ENCODE measurements around the gene CXCL11. TPM values are rescaled to one million over a fixed set of nuclear protein-coding genes. Genes with fewer than 3 reads are reported as not detected.

CXCL11 gene
- total RNA-seq, 1 donor from 2014 or later = not detected

DNA sequence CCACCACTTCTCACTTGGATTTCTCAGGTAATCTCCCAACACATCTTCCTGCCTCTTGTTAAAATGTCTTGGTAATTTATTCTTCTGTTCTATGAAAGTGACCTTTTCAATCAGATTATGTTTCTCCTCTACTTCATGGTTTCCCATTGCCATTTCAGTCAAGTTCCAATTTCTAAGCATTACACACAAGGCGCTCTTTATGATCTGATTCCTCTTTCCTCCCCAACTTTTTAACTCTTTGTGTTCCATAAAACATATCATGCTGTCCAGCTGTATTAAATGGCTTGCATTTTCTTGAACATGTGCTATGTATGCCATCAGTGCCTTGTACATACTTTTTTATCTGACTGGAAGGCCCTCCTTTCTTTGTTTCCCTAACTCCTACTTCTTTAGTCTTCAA lies 25.6 kb upstream of the CXCL11 start:
- Histone ChIP-seq H3K36me3 (no peaks in the 10 kb centered on the region), H3K9me3 (no peaks in the 10 kb centered on the region), H3K27ac (no peak overlapping the region), H3K27me3 (no peaks in the 10 kb centered on the region), H3K4me1 (no peaks in the 10 kb centered on the region), H3K4me3 (no peak overlapping the region)
- no peak for DNase-seq (ENCODE audit: low spot score in 2 of 2)
- TF ChIP-seq, protein P1, sequence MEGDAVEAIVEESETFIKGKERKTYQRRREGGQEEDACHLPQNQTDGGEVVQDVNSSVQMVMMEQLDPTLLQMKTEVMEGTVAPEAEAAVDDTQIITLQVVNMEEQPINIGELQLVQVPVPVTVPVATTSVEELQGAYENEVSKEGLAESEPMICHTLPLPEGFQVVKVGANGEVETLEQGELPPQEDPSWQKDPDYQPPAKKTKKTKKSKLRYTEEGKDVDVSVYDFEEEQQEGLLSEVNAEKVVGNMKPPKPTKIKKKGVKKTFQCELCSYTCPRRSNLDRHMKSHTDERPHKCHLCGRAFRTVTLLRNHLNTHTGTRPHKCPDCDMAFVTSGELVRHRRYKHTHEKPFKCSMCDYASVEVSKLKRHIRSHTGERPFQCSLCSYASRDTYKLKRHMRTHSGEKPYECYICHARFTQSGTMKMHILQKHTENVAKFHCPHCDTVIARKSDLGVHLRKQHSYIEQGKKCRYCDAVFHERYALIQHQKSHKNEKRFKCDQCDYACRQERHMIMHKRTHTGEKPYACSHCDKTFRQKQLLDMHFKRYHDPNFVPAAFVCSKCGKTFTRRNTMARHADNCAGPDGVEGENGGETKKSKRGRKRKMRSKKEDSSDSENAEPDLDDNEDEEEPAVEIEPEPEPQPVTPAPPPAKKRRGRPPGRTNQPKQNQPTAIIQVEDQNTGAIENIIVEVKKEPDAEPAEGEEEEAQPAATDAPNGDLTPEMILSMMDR (IDR thresholded peaks at IDR 0.05) = no peak
- intact Hi-C loops (cut with DNase I) = no loop called here

DNA sequence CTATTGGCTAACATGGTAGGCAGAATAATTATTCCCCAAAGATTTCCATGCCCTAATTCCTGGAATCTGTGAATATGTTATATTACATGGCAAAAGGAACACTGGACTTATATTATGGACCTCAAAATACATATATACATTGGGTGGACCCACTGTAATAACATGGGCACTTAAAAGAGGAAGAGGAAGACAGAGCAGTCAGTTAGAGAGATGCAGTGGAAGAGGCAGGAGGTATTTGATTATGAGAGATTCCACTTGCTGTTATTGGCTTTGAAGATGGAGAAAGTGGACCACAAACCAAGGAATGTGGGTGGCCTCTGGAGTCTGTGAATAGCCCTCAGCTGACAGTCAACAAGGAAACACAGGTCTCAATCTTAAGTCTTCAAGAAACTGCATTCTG lies 24.6 kb upstream of the CXCL11 start:
- Histone ChIP-seq H3K27ac (no peak overlapping the region), H3K4me3 (no peak overlapping the region), H3K36me3 (no peaks in the 10 kb centered on the region), H3K27me3 (no peaks in the 10 kb centered on the region), H3K4me1 (no peaks in the 10 kb centered on the region), H3K9me3 (no peaks in the 10 kb centered on the region)
- DNase-seq (ENCODE audit: low spot score in 2 of 2) = no peak
- intact Hi-C loops (cut with DNase I) = no loop called here
- TF ChIP-seq, protein P1 (IDR thresholded peaks at IDR 0.05) = no peak

DNA sequence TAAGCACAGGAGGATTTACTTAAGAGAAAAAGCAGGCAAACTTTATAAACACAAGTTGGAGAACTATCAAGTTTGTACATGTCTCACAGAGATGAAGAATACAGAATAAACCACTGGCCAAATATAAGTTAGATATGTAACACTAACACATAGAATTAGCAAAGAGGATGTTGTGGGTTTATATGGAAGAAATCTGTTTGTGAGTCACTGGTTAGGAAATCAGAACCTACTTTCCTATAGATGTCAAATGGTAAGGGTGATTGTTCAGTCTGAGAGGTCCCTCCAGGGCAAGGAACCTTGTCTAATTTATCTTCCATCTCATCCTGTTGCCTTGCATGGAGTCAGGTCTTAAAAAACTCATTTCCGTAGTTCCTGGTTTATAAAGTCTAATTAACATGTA lies 23.9 kb upstream of the CXCL11 start:
- H3K27ac ChIP-seq = no peak overlapping the region
- intact Hi-C loops (cut with DNase I) = no loop called here
- no peaks in the 10 kb centered on the region for H3K4me1 ChIP-seq
- H3K9me3 ChIP-seq = no peaks in the 10 kb centered on the region
- H3K27me3 ChIP-seq = no peaks in the 10 kb centered on the region
- no peak for DNase-seq (ENCODE audit: low spot score in 2 of 2)
- TF ChIP-seq, protein P1 (IDR thresholded peaks at IDR 0.05) = no peak
- no peaks in the 10 kb centered on the region for H3K36me3 ChIP-seq
- no peak overlapping the region for H3K4me3 ChIP-seq

DNA sequence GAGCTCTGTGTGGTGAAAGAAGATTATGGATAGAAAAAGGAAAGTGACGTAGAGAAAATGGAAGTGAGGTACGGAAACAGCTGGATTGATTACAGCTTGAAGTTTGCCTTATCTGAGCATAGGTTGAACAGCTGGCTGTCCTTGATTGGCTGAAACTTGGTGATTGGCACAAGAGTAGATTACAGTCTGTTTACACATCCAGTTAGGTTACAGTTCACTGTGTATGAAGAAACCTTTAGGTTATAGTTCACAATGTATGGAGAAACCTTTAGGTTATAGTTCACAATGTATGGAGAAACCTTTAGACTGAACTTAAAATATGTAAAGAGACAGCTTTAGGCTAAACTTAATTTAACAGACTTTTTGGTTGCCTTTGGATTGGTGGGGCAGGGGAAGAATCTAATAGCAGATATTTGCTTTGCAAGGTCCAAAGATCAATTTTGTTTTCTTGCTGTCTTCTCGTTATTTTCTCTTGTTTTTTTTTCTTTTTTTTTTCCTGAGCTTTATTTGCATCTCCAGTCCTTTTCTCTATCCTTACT lies 23.1 kb upstream of the CXCL11 start:
- Histone ChIP-seq H3K27me3 (no peaks in the 10 kb centered on the region), H3K4me1 (no peaks in the 10 kb centered on the region), H3K36me3 (no peaks in the 10 kb centered on the region), H3K4me3 (no peak overlapping the region), H3K9me3 (no peaks in the 10 kb centered on the region), H3K27ac (no peak overlapping the region)
- intact Hi-C loops (cut with DNase I) = no loop called here
- no peak for DNase-seq (ENCODE audit: low spot score in 2 of 2)
- TF ChIP-seq, protein P1 (IDR thresholded peaks at IDR 0.05) = no peak

DNA sequence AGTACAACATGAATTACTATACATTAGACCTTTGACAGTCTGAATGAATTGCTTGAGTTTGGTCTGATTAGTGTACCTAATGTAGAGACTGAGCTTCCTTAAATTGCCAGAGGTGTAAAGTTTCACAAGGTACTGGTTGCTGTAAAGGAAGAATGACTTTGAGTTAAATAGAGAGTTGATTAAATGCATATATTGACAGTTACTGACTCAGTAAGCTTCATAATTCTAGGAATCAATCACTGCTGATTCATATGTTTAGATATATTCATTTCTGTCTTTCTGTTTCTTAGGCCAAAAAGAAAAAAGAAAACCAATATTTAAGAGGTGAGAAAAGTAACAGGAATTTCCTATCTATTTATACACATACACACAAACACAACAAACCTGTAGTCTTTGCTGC lies 22.4 kb upstream of the CXCL11 start:
- H3K4me3 ChIP-seq = no peak overlapping the region
- H3K27ac ChIP-seq = no peak overlapping the region
- H3K4me1 ChIP-seq = no peaks in the 10 kb centered on the region
- H3K36me3 ChIP-seq = no peaks in the 10 kb centered on the region
- no peaks in the 10 kb centered on the region for H3K9me3 ChIP-seq
- intact Hi-C loops (cut with DNase I) = no loop called here
- TF ChIP-seq, protein P1 (IDR thresholded peaks at IDR 0.05) = no peak
- no peak for DNase-seq (ENCODE audit: low spot score in 2 of 2)
- no peaks in the 10 kb centered on the region for H3K27me3 ChIP-seq

DNA sequence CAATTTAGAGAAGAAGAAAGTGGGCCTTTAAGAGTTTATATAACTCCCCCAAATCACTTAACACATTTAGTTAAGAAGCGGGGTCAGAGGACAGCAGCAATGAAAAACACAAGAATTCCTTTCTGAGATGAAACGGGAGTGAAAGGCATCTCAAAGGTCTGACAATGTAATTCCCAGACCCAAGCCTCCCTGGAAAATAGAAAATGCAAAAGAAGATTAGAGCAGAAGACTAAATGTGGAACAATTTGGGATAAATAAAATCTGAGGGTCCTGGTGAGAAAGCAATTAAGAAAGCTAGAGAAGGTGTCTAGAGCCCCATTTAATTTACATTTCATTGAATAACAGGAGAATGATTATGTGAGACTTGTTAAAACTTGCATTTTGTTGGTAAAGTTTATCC lies 19.6 kb upstream of the CXCL11 start:
- H3K4me1 ChIP-seq = no peaks in the 10 kb centered on the region

More for the DNA sequence above, 19.6 kb upstream of the CXCL11 start:
- H3K4me3 ChIP-seq = no peak overlapping the region
- no peaks in the 10 kb centered on the region for H3K9me3 ChIP-seq
- TF ChIP-seq, protein P1 (IDR thresholded peaks at IDR 0.05) = no peak
- DNase-seq (ENCODE audit: low spot score in 2 of 2) = no peak
- H3K27me3 ChIP-seq = no peaks in the 10 kb centered on the region
- H3K27ac ChIP-seq = no peak overlapping the region
- intact Hi-C loops (cut with DNase I) = no loop called here
- H3K36me3 ChIP-seq = no peaks in the 10 kb centered on the region

Measured in ascending aorta (tissue), 2 donors.